ENCODE results near the gene COL13A1.

DNA sequence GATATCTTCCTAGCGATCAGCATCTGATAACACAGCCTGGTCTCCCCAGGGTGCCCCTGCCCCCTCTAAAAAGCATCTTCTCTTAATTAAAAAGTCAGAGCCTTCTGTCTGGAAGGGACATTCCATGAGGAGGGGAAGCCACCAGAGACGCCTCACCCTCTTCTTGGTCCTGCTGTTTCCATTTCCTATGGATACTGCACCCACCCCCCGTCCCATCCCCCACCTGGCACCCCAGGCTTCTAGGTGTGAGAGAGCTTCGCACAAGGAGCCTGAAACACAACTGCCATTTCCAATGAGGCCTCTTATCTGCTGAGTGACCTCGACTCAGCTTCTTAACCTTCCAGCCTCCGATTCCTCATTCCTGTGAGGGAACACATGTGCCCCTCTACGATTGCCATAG, 51.4 kb downstream of the COL13A1 start:
- TF ChIP-seq, protein P1, sequence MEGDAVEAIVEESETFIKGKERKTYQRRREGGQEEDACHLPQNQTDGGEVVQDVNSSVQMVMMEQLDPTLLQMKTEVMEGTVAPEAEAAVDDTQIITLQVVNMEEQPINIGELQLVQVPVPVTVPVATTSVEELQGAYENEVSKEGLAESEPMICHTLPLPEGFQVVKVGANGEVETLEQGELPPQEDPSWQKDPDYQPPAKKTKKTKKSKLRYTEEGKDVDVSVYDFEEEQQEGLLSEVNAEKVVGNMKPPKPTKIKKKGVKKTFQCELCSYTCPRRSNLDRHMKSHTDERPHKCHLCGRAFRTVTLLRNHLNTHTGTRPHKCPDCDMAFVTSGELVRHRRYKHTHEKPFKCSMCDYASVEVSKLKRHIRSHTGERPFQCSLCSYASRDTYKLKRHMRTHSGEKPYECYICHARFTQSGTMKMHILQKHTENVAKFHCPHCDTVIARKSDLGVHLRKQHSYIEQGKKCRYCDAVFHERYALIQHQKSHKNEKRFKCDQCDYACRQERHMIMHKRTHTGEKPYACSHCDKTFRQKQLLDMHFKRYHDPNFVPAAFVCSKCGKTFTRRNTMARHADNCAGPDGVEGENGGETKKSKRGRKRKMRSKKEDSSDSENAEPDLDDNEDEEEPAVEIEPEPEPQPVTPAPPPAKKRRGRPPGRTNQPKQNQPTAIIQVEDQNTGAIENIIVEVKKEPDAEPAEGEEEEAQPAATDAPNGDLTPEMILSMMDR (IDR thresholded peaks at IDR 0.05; ENCODE audit: low read length): no peak
- TF ChIP-seq EZH2 (IDR thresholded peaks at IDR 0.05; ENCODE audit: borderline replicate concordance, low read length): no peak
